Measurements from ENCODE around the gene CFP.

Gene CFP

DNA sequence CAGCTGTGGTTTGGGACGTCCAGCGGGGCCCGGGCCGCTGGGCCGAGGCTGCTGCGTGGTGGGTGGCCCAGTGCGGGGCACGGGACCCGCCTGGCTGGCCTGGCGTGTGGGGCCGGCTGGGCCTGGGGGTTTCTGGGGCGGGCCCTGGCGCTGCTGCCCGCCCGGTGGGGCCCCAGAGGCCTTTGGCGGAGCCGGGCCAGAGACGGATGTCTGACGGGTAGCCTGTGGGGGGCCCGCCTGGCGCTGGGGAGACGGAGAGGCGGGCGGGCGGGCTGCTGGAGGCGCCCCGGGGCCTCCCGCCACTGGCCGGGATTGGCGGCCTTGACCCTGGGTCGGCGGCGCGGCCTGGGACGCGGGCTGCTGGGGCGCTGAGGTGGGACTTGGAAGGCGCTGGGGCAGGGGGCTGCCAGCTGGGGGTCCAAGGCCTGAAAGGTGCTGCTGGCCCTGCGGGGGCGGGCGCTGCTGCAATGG lies 55.6 kb downstream of the CFP start:
- DNase-seq (ENCODE audit: low read depth): no peak

GRCh38 chrX:47573341-47574075 lies 56.2 kb downstream of the CFP start:
- DNase-seq (ENCODE audit: low read depth): peak; percentile 77

All from EH (cell line).